GM19452 (cell line): Measurements from ENCODE around the gene ARAP3.

ENCODE experiments used
- ATAC-seq: cut with Tn5 transposase; IDR thresholded peaks from one replicate; pipeline ENCODE4 v1.9.1; 2021; ENCODE audit not compliant: unreplicated experiment

Gene ARAP3

DNA sequence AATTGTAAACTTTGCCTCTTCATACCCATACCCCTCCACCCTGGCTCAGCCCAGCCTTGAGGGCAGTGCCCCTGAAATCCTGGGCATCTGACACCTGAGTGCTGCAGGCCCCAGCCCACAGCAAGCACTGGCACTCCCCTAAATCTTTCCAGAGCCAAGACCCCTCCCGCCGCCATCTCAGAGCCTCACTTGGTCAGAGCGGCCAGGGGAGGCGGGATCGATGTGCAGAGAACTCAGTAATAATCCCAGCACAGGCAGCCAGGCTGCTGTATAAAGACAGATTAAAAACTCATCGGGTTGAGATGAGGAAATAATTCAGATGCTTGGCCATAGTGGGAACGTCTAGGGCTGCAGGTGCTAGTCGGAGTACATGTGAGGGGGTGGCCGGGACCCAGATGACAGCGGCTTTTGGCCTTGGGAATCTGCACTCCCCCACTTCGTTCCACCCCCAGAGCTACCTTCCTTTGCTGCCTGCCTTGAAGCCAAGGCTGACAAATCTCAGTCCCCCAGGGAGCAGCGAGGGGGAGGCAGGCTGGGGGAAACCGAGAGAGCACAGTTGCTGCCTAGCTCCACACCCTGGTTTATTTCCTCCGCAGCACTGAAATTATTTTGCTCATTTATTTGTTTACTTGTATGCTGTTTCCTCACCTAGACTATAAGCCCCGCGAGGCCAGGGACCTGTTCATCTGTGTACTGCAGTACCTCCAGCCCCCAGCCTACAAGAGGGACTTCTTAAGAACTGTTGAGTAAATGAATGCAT lies 19.5 kb upstream of the ARAP3 start:
- ATAC-seq: peak; percentile 69

DNA sequence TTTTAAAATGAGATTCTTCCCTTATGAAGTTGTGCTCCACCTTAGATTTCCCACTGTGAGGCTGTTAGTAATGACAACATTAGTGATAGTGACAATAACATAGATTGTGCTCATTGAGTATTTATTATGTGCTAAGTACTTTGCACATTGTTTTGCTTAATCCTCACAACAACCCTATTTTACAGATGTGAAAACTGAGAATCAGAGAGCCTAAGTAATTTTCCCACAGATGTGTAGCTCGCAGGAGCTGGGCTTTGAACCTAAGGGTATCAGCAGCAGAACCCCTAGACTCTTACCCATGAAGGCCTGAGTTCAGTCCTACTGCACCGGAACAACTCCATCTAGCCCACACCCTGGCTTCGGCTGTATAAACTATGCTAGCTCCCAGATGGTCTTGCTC lies 15.6 kb upstream of the ARAP3 start:
- ATAC-seq: no peak

DNA sequence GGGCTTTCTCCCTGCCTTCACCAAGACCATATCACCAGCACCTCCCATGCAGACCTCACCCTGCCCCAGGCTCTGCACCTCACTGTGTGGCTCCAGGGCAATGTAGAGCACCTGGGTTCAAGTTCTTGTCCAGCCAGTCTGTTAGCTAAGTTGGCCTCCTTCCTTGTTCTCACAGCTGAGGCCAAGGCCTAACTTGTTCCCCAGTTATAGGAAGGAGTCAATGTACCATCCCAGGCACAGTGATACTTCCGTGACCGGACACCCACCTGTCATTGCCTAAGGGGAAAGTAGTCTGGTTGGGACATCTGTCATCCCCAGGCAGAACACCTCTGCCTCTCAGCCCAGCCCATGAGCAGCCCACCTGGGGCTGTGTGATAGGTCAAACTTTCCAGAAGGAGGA lies 14.4 kb upstream of the ARAP3 start:
- ATAC-seq: no peak

DNA sequence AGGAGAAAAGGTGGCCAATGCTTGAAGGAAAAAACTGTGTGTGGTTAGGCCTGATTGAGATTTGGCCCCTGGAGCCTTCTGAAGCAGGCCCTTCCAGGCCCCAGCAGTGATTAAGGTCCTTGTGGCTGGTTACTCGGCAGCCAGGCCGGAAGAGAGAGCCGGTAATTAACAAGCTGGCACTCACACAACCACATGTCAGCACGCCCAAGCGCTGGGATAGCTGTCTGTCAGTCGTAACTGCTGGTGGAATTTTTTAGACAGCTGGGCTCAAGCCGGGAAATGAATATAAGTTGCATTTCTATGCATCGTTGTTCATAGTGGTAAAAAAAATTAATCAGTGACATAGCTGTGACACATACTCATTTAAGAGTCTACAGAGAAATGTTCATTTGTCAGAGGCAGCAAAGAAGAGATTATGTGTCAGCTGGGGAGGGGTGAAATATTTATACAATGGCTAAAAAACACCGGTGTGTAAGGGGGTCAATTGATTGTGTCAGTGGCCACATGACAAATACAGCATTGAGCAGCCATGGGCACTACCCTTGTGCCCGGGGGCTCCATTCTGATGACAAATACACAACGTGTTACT lies 13.7 kb upstream of the ARAP3 start:
- no peak for ATAC-seq

DNA sequence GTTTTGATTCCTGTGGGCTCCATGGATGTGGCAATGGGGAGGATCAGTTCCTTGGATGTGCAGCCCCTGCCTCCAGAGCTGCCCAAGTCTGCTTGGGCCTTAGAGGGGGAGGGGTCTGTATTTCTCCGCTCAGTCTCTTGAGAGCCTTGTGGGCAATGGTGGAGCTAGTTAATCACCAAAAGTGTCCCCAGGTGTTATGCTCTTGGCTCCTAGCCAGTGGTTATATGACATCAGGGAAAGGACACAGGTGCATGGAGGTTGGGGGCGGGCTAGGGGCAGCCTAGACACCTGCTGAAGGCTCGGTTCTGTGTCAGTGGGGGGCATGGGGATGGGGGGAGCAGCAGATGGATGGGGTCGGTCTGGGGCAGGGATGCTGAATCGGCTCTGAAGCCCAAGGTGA lies 12.4 kb upstream of the ARAP3 start:
- no peak for ATAC-seq

DNA sequence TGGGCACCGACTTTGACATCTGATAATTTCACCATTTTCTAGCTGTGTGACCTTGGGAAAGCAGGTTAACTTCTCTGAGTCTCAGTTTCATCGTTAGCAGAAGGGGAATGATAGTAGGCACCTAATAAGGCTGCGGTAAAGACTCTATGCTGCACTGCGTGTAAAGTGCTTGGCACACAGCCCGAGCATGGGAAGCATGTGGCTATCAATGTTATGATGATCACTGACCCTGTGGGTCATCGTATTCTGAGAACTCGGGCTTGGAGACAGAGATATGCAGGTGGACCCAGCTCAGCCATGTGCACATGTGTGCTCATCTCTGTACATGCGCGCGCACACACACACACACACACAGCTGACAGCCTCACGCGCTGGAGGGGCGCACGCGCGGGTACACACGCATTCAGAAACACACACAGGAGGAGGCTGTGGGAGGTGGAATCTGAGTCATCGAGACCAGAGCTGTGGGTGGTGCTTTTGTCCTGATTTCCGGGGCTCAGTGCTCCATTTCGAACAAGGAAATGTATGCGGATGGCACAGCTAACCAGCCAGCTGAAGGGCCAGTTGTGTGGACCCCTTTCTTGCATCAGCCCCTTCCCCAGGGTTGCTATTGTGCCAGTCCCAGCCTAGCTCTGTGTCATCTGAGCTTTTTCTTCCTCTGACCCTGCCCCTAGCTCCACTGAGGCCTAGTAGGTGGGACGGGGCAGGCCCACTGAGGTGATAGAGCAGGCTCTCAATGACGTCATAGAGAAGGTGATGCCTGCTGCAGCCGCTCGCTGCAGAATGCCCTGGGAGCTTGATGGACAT lies 11.1 kb upstream of the ARAP3 start:
- ATAC-seq: no peak

DNA sequence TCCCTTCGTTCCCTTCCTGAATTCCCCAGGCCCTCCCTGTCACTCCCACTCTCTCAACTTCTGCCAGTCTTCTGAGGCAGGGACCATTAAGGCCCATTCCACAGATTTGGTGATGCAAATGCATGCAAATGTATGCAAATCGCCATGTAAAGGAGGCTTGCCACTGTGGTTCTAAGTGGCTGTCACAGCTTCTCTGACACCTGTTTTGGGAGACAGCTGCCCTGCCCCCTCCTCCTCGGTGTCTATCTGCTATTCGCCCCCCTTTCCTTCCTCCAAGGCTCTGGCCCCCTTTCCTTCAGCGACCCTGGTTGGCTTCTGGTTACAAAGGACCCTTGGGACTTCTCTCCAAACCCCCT lies 10.5 kb upstream of the ARAP3 start:
- ATAC-seq: no peak

DNA sequence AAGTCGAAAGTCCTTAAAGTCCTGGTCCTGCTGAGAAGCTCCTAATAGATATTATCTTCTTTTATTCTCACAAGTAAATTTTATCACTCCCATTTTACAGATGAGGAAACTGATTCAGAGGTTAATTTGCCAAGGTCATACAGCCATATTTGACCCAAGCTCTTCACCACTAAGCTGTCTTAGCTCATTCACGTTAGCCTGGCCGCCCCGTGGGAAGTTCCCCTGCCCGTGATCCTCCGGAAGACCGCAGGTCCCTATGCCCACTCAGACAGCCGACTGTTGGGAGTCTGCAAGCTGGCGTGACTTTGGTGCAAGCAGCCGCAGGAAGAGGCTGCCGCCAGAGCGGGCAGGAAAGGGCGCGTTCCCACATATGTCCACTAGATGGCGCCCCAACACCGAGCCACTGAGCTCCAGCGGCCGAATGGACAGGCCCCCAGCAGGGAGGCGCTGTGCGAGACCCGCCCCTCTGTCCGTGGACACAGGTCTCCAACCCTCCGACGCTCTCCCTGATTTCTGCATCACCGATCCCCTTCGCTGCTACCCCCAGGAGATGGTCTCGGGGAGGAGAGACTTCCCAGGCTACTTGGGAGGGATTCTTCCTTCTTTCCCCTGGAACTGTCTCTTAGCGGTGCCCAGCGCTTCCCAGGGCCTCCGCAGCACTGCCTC lies 10.0 kb upstream of the ARAP3 start:
- ATAC-seq: peak; percentile 89

DNA sequence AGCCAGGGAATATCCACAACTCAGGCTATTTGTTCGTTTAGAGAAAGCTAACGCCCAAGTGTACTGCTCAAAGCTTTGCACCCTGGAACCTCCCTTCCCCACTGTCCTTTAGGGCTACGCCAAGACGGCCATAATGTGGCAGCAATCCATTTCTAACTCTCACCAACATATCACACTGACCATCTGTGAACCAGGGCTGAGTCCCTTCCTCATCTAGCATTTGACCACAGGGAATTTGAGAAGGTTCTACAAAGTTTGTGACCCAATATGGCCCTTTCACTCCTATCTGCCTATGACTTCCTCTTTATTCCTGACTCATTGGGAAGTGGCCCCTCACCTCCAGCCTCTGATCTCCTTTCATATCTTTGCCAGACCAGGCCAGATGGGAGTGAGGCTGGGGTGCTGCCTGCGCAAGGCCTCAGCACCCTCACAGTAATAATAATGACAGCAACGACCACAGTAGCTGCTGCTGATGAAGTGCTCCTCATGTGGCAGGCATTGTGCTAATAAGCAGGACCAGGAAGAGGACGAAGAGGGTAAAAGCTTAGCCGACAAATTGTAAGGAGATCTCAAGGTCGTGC lies 9.3 kb upstream of the ARAP3 start:
- no peak for ATAC-seq

DNA sequence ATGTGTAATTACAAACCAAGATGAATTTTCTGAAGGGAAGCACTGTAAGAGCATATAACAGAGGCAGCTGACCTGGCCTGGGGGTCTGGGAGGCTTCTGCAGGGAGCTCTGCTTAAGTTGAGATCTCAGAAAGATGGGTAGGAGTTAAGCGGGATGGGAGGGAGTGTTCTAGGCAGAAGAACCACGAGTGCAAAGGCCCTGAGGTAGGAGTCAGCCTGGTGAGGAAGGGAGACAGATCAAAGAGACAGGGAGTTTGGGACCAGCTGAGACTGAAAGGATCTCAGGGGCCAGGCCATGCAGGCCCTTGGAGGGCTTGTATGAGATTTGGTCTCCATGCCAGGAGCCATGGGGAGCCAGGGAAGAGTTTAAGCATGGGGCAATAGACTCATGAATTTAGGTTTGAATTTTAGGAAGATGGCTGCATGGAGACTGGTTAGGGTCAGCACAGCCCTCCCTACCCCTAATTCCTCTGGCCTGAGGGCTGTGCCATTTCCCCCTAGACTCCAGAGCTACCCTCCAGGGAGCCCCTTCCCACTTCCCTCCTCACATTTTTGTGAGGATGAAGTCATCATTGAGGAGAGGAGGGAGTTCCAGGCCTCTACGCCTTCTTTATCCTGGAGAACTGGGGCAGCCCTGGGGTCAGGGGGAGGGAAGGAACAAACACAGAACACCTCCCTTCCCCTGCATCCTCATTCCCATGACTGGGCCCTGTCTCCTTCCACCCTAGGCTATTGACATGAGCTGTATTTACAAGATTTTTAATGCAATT lies 4.8 kb upstream of the ARAP3 start:
- ATAC-seq: no peak

DNA sequence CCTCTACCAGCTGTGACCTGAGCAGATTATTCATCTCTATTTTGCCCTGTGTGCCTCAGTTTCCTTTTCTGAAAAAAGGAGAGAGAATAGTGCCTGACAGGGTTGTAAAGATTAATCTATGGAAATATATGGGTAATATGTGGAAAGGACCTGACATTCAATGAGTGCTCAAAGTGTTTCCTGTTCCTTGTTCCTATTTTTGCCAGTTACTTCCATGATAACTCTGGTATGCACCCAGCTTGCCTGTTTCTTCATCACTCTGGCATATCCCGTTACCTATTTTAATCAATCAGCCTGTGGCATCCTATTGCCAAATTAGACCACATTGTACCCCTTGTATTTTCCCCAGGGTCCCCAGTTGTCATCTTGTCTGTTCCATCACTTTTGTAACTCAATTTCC lies 3.6 kb upstream of the ARAP3 start:
- no peak for ATAC-seq

DNA sequence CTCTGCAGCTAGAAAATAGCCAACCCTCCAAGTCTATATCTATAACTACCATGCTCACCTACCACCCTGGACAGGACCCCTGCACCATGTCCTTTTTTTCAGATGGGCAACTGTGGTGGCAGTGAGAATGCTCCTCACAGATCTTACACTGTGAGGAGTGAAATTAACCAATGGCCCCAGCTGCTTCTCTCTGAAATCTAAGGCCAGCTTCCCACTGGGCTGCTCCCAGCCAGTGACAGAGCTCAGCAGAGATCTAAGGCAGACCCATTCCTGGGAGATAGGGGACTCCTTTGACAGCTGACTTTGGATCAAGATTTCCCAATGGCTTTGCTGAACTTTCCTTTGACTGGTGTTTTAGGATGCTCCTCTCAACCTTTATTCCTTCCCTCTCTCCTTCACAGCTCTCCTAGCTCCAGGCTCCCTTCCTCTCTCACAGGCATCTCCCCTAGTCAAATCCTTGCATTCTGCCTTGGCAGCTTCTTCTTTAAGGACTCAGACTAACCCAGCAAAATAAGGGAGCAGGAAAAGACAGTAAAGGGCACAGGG lies 1.6 kb upstream of the ARAP3 start:
- no peak for ATAC-seq

DNA sequence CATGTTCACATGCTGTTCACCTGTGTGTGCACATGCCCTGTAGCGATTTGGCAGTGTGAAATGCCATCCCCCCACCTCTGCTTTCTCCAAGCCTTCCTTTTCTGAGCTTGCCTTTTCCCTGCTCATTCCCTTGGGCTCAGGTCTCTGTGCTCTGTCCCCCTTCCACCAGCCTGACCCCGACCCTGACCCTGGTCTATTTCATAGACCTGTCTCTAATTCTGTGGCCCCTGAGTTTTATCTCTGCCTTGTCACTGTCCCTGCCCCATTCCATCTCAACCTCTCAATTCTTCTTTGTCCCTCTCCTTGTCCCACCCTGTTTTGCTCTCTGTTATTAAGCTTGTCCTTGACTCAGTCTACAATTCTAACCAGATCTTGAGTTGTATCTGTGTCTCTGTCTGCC lies 735 bp downstream of the ARAP3 start:
- no peak for ATAC-seq

DNA sequence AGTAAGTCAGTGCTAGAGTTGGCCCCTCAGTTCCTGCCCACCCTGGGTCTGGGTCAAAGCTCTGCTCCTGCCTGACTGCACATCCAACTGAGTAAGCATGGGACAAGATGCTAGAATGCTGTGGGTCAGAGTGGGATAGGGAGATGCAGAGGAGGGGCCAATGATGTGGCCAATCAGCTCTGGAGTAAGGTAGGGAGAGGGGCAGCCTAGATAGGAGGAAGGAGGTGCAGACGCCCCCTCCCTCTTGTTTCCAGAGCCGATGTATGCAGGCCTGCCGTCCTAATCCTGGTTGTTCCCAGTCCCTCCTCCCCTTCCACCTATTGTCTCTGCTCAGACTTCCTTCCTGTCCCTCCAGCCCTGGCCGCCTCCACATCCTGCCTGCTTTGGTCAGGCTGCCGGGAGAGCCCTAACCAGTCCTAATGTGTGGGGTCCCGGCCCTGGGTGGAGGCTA lies 1.3 kb downstream of the ARAP3 start:
- no peak for ATAC-seq

DNA sequence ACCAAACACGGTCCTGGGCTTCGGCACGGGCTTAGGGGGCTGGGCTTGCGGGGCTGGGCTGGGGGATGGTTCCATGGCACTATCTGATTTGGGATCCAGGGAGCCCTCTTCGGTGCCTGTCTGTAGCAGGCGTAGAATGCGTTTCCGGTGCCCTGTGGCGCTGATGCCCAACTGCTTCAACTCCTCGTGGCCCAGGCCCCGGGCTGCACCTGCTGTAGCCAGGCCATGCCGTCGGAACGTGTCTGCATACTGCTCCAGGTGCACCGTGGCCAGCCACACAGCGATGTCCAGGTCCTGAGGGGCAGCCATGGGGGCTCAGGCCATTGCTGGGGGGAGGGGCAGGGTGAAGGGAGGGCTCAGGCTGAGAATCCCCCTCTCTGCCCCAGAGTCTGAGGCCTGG lies 1.9 kb downstream of the ARAP3 start:
- no peak for ATAC-seq

DNA sequence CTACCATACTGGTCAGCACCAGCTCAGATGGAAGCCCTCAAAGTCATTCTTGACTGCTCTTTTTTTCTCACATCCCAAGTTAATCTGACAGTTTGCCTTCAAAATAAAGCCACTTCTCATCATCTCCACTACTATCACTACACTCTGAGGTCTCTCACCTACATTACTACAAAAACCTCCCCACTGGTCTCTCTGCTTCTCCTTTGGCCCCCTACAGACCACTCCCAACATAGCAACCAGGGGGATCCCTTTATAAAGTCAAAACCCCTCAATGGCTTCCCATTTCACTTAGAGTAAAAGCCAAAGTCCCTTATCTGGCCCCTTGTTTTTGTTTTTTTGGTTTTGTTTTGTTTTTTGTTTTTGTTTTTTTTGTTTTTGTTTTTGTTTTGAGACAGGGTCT lies 4.6 kb downstream of the ARAP3 start:
- ATAC-seq: no peak

DNA sequence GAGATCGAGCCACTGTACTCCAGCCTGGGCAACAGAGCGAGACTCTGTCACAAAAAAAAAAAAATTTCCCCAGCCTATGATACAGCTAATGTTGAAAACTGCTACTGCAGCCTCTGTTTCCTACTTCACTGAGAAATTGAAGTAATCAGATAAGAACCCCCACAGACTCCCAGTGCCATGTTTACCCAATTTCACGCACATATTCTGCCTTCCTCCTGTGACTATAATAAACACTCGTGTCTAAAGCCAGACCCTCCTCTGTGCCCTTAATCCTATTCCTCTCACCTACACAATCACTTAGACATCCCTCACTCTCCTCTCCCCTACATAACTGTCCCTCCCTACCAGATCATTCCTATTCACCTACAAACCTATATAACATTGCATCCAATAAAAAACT lies 6.4 kb downstream of the ARAP3 start:
- ATAC-seq: no peak

DNA sequence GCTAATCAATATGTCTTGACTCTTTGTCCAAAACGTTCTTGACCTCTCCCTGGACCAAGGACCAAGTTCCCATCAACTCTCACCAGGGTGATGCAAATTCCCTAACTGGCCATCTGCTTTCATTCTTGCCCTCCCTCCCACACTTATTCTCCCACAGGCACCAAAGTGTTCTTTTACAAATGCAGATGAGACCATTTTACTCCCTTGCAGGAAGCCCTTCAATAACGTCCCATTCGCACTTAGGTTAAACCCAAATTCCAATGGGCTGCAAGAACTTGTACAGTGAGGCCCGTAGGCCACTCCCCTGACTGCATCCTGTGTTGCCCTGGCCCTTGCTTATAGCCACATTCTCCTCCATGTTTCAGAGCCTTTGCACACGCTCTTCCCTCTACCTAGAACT lies 7.3 kb downstream of the ARAP3 start:
- no peak for ATAC-seq

DNA sequence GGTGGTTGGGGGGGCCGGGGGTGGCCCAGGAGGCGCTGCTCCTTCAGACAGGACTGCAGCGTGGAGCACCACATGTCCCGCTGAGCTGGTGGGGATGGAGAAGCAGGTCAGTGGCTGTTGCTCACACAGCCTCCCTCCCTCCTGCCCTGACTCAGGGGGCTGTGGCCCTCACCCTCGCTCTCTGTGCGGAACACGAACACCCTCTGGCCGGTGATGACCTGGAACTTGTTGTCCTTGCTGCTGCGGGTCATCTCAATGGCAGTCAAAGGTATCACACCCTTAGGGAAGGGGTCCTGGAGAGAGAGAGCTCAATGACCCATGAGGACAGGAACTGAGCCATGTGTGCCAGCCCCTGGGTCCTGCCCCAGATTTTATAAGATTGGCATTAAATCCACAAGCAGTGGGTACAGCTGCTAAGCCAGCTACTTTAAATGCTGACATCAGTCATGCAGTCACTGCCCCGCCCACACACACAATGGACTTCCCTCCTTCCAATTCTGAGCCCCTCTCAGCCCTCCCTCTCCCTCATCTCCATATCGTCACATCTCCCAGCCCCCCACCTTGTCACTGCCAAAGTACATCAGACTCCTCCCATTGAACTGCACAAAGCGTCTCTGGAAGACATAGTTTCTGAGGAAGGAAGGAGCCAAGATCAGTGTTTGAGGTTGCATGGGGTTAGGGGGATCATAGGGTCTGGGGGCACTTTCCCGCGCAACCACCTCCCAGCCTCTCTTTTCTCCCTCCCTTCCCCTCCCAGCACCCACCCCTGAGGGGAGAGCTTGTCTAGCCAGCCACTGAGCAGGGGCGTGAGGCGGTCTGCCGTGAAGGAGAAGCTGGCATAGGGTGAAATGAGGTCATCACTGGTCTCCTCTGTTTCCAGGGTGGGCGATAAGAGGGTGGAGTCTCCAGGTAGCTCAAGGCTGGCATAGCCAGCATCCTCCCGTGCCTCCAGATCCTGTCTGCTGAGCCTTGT lies 8.9 kb downstream of the ARAP3 start:
- ATAC-seq: no peak
